ENCODE data around the gene FAM83G.
"Not testable (repeated sequence)": the region's sequence is repeated elsewhere in the genome, so short reads cannot be mapped to it uniquely, and the experiment has no call there.

Gene FAM83G

GRCh38 chr17:18949566-18949965 is 55.0 kb downstream of the FAM83G start:
- no peak for DNase-seq

DNA sequence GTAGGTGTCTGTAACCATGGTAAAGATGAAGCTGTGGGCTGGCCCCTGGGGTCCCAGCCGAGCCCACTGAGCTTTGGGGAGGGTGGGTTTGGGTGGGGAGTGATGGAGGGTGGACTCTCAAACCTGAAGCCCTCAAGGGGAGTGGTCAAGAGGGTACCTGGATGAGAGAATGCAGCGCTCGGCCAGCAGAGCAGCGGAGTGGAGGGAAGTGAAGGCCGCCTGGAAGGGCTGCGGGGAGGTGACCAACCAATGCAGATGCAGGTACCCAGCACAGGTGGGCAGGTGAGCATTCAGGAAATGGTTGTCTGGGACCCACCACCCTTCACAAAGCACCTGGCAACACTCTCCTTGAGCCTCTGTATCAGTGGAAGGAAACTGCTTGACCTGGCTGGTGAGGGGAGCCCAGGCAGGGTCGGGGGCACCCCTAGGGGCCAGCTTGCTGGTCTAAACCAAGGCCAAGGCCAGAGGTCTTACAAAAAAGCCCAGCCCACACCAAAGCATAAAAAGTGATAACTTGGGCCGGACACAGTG is 56.0 kb downstream of the FAM83G start:
- no peak for DNase-seq

DNA sequence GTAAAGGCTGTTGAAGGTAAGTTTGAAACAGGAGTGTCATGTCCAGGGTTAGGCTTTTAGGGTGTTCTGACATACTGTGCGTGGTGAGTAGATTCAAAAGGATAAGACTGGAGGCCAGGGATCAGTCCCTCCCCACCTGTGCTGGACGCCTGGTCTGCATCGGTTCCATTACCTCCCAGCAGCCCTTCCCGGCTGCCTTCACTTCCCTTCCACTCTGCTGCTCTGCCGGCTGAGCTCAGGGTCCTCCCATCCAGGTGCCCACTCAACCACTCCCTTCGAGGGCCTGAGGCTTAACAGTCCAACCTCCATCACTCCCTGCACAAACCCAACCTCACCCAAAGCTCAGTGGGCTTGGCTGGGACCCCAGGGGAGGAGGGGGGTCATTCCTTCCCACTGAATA is 56.7 kb downstream of the FAM83G start:
- DNase-seq: no peak

- DNase-seq: no peak
Observed at GRCh38 chr17:18946536-18946935, 58.0 kb downstream of the FAM83G start.

GRCh38 chr17:18944646-18945045 is 59.9 kb downstream of the FAM83G start:
- DNase-seq: no peak

DNA sequence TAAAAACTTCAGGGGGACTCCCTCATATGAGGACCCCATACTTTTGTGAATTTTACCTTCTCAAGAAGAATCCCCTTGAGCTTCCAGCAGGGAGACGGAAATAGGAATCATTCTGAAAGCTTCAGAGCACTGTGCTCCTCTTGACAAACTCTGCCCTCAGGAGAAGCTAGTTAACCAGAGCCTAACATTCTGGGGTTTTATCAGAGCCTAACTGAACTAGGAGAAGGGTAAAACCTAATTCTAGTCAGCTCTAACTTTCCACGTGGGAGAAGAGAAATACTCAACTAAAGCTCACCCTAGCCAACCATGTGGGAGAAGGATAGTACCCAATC is 65.9 kb downstream of the FAM83G start:
- DNase-seq: no peak

- DNase-seq: no peak
Observed at GRCh38 chr17:18937981-18938691, 66.4 kb downstream of the FAM83G start.

DNA sequence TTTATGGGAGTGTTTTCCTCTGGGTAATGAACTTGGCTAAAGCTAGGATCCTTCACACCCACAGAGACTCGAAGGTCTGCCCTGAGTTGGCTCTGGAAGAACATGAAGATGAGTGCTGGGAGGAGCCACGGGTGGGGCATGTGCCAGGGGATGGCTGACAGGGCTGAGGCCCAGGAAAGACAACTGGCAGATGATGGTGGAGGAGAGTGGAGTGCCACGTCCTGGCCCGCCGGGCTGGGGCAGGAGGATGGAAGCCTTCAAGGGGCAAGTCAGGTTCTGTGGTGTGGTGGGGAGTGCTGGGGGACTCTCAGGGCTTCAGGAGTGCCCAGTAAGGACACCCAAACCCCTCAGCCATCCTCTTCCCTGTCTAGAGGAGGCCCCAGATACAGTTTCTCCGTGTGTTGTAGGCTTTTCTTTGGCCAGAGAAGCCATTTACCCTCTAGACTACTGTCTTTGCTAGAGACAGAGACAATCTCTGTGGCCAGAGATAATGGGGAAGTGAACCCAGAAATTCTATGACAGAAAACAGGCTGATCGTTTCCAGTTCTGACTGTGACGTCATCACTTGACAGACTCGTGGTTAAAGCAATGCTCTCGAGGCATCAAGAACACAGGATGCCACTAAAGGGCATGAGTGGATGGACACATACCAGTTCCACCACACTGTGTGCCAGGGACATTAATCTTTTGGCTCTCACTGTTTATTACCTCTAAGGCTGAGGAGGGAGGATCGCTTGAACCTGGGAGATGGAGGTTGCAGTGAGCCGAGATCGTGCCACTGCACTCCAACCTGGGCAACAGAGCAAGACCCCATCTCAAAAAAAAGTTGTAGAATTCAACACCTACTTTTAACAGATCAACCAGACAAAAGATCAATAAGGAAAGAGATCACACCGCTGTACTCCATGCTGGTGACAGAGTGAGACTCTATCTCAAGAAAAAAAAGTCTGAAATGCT is 71.2 kb downstream of the FAM83G start:
- DNase-seq: no peak

DNA sequence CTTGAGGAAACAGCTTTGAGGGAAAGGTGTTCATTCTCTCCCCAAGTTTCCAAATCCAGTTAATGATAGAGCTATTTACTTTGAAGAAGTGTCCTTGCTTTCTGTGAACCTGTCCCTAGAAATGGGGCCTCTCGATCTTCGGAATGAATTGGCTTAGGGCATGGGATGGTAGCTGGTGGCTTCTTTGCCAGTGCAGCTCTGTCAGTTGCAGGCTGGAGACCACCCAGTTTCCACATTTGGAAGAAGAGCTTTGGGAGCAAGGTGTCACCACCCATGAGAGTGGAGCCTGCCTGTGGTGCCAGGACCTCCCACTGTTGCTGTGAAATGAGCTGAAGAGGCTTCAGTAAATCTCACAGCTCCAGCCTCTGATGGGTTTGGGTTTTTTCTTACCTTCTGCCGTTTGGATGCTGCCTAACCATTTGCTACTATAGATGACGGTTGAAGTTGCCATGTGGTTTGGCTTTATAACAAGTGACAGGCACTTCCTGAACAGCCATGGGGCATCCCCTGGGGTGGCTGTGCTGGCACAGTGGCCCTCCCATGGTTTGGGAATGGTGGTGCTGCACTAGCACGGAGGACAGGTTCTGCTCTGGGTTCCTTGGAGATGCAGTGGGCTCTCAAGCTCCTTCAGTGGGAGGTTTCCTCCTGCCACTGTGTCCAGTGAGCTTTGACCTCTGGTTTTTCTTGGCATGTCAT is 72.1 kb downstream of the FAM83G start:
- no peak for DNase-seq

DNA sequence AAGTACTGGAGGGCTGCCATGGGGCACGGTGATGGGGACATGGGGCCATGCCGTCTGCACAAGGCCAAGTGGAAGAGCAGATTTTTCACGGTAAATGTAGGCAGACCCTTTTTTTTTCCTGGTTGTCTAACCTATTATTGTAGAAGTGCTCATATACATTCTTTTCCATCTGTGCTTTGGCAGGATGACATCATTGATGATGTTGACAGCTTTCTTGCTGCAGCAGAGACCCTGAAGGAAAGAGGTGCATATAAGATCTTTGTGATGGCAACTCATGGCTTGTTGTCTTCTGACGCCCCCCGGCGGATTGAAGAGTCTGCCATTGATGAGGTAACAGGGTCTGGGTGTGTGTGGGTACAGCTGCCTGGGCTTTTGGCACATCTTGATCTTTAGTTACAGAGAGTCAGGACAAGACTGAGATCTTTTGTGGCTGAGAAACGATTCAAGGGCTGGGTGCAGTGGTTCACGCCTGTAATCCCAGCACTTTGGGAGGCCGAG is 75.9 kb downstream of the FAM83G start:
- DNase-seq: no peak

DNA sequence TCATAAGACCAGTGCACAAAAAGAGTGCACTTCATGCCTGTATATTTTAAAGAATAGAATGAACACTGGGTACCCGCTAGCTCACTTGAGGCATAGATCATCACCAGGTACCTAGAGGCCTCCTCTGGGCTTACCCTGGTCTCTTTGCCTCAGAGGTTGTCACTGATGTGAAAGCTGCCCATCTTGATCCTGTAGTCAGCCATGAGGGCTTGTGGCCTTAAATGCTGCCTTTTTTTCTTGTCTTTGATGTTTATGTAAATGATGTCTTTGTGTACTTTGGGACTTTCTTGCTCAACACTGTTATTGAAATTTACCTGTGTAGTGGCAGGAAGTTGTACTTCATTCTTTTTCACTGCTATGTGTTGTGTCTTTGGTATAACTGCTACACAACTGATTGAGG is 79.4 kb downstream of the FAM83G start:
- DNase-seq: no peak

DNA sequence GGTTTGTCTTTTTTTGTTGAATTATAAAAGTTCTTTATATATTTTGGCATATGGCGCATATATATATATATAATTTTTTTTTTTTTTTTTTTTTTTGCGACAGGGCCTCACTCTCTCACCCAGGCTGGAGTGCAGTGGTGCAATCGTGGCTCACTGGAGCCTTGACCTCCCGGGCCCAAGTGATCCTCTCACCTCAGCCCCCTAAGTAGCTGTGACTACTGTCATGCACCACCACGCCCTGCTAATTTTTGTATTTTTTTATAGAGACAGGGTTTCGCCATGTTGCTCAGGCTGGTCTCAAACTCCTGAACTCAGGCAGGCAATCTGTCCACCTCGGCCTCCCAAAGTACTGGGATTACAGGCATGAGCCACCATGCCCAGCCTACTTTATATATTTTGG is 82.0 kb downstream of the FAM83G start:
- not testable (repeated sequence) for DNase-seq

DNA sequence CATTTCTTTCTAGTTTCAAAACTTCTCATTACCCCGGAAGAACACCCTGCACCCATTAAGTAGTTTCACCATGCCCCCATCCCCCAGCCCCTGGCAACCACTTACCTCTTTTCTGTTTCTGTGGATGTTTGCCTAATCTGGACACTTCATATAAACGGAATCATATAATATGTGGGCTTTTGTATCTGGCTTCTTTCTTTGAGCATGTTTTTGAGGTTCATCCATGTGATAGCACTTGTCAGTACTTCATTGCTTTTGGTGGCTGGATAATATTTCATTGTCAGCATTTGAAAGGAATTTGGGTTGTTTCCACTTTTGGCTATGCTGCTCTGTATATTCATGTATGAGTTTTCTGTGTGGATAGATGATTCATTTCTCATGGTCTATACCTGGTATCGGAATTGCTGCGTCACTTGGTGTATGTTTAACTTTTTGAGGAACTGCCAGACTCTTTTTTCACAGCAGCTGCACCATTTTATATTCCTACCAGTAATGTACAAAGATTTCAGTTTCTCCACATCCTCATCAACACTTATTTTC is 82.6 kb downstream of the FAM83G start:
- DNase-seq: no peak

GRCh38 chr17:18921485-18921884 is 83.1 kb downstream of the FAM83G start:
- no peak for DNase-seq

DNA sequence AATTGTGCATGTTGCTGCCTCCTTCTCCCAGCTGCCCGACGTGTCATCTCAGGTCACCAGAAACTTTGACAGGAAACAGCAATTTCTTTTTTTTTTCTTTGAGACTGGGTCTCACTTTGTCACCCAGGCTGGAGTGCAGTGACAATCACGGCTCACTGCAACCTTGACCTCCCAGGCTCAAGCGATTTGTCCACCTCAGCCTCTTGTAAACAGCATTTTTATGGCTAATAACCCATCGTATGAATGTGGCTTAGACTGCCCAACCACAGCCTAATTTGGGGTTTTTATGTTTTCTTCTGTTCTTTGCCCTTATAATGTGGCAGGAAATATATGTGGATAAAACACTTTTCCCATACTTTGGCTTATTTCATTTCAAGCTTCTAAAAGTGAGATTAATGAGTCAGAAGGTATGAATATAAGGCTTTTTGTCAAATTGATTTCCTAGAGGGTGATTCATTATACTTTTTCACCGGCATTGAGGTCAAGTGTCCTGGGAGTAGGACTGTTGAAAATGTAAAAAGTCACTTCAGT is 83.6 kb downstream of the FAM83G start:
- no peak for DNase-seq

DNA sequence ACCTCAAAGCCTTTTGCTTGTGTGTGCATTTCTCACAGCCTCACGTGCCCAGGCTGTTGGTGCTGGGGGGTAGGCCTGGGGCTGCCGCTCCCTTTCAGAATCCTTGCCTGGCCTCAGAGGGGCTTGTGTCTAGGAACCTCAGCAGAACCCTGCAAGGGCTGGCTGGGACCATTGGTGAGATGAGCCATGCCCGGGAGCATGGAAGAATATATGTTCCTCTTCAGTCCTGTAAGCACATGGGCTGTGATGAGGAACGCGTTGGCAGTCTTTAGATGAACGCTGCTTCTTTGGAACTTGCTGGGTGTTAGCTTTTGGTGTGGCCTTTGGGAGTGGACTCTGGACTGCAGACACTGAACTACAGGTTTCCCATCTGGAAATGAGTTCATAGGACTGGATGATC is 84.6 kb downstream of the FAM83G start:
- DNase-seq: no peak

Measured in NCI-H1048 (cell line).